TTC549 (cell line): ENCODE measurements around the gene APOB.

Experiments
- FAIRE-seq: peaks from 2 replicates; lab custom pipeline; 2012; peaks lifted over from hg19 to GRCh38; lab: Jason Lieb, UNC

Gene APOB

GRCh38 chr2:21004181-21004572 is 39.7 kb downstream of the APOB start:
- FAIRE-seq, result no peak

DNA sequence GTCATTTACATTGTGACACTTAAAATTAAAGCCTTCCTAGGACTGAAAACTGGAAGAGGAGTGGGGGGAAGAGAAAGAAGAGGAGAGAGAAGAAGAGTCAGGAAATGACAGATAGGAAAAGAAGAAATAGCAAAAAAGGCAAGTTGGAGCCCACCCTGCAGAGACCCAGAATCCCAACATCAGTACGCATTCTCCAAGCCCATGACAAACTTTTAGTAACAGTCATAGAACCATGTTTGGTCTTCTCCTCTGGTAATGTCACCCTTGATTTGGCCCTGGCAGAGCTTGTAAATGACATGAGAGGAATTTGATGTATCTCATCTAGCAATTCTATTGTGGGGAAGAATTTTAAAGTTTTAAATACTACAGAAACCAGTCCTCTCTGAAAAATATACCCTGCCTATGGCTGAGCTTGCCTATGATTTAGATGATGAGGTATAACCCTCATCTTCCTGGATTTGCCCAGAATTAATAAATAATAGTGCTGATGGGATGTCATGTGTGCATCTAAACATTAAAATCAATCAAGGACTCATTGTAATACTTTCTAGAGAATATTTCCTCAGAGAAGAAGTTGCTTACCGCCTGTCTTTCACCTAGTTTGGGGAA is 40.2 kb downstream of the APOB start:
- no peak for FAIRE-seq

GRCh38 chr2:21002814-21003192 is 41.1 kb downstream of the APOB start:
- no peak for FAIRE-seq

GRCh38 chr2:21001988-21002813 is 41.7 kb downstream of the APOB start:
- no peak for FAIRE-seq

DNA sequence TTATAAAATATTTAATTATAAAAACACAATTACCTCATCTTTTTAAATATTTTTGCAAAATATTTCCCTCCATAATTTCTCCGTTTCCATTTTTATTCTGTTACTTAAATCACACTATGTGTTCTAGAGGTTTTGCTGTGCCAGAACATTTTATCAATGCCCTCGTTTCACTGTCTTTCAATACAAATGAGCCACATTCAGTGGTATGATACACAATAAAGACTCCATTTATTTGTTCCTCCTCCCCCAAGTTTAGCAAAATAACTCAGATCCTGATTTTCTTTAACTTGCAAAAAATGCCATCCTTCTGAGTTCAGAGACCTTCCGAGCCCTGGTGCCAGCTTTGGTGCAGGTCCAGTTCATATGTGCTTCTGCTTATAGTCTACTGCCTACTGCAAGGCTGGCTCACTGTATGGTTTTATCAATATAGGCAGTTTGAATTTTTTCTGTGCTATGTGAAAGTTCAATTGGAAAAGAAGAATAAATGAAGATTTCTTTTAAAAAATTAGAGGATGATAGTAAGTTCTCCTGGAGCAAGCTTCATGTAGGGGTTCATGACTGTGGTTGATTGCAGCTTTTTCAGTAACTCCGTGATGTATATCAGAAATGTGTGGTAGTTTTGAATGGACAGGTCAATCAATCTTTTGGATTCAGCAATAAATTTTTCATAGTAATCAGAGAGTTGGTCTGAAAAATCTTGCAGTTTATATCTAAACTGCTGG is 42.5 kb downstream of the APOB start:
- FAIRE-seq, result no peak

DNA sequence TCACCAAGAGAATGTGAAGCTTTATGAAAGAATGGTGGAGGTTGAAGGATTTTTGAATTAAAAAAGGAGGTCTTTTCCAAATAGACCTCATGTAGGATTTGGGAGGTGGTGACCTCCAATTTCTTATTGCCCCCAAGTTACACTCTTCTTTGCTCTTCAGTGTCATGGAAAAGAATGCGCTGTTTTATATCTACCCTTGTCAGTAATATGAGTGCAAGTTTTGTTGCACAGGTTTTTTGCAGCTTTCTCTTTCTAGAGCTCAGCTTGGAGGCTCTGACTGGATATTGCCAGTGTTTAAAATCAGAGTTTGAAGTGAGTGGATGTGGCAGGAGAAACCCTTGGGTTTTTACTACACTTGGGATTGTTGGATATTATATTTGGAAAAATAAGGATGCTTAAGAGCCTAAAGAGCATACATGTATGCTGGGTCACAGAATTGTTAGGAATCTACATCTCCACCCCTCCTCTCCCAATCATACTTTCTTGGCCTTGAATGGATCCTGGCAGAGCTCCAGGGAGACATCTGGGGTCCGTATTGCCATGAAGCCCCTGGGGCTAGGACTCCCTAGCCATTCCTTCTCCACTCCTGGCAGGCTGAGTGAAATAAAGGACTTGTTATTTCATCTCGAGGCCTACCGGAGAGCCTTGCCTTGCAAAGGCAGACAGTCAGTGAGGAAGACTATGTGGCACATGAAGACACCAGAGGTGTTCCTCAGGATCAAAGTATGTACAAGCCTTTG is 43.8 kb downstream of the APOB start:
- FAIRE-seq, result no peak

GRCh38 chr2:20998972-20999905 is 44.6 kb downstream of the APOB start:
- FAIRE-seq, result no peak

- no peak for FAIRE-seq
Observed at GRCh38 chr2:20997953-20998722, 45.7 kb downstream of the APOB start.

DNA sequence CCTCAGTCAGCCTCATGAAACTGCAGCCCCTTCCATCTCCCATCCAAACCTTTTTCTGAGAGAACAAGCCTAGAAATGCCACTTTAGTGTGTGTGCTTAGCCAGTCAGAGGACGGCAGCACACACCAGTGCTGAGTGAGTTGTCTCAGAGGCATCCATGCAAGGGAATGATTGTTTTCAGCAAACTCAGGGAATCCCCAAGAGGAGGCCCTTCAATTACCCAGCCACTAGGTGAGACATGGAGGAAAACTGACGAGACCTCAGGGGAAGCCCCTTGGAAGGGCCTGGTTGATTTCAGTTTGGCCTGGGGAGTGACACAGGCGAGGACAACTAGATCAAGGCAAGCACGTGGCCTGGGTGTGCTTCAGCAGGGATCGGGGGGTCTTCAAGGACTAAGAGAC is 49.7 kb downstream of the APOB start:
- FAIRE-seq, result no peak

DNA sequence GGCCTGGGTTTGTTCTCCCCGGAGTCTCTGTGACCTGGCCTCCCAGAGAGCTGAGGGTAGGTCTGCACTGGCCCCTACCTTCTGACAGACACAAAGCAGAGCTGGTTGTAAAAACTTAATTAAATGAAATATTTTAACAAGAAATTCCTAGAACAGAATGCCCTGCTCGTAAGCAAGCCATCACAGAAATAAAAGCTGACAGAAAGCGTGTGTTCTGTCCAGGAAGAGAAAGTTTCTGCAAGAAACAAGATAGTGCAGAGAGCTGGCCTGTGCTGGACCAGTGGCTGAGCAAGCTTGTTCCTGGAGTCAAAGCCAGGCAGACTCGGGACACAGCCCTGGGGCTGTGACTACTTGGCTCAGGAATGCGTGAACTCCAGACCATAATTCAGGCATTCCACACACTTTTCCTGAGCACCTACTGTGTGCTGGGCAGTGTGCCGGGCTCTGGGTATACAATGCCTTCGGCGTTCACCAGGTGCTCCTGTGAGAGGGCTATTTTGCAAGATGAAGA is 51.6 kb downstream of the APOB start:
- no peak for FAIRE-seq

DNA sequence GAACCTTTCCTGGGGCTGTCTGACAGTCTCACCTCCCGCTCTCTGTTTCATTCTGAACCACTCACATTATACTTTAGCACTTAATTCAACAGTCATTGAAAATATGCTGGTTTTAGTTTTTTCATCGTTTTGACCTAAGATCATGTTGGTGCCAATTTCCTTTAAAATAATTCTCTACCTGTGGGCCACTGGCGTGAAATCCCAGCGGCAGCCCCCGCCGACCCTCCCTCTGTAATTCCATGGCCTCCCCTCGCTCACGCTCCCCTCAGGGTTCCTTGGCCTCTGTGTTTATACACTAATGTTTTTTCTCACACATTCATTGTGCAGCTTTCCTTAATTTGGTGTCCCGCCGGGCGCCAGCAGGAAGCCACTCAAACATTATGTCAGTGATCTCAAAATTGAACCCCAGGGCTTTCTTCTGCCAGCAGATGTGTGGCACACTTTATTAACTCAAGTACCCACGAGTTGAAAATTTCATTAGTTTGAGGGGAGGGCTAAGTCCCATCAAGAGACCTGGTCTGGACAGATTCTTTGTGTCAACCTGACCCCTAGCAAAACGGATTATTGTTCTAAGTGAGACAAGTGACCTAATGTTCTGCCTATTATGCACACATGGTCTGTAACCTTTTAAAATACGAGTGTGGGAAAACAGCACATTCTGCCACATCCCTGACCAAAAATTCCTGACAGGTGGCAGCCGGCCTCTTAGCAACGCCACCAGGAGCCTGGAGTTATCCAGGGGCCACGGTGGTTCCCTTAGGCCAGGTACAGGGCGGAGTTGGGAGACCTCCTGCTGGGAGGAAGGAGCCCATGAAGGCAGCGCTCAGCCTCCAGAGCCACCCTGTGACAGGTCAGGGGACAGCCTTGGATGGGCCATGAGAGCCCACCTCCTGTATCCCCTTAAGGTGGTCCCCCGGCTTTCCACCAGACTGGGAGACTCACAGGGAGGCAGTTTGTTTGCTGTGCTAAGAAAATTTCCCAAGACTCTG is 53.1 kb downstream of the APOB start:
- FAIRE-seq, result no peak

DNA sequence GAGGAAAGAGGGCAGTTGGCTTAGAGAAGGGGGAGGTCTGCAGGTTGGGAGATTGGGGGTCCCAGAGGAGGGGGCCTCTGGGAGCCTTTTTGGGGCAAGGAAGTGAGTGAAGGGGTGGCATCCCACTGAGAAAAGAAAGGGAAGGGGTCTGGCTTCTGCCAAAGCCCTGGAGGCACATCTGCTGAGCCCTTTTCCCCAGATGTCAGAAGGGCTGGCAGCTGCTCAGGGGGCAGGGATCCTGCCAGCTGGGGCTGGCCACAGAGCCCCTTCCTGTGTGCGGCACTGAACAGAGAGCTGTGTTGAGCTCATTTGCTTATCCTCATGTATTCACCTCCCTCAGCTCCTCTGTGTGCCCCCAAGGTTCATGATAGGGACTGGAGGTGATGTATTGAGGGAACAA is 54.5 kb downstream of the APOB start:
- FAIRE-seq, result no peak

- no peak for FAIRE-seq
Observed at GRCh38 chr2:20988905-20989304, 55.0 kb downstream of the APOB start.

- no peak for FAIRE-seq
Observed at GRCh38 chr2:20986024-20986939, 57.6 kb downstream of the APOB start.

DNA sequence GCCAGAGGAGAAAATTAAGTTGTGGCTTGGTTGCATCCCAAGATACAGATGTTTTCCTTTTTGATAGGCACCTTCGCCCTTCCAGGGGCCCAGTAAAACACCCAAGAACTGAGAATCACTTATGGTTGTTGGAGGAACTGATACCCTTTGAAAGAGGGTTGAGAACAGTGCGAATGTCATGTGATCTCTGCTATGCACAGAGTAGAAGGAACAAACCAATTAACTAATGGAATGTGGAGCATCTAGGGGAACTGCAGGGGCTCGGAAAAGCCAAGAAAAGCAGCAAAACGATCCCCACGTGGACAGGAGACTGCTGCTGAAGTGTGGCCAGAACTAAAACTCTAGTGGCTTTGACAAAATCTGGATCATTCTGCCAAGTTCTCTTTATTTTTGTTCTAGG is 58.8 kb downstream of the APOB start:
- FAIRE-seq, result no peak

DNA sequence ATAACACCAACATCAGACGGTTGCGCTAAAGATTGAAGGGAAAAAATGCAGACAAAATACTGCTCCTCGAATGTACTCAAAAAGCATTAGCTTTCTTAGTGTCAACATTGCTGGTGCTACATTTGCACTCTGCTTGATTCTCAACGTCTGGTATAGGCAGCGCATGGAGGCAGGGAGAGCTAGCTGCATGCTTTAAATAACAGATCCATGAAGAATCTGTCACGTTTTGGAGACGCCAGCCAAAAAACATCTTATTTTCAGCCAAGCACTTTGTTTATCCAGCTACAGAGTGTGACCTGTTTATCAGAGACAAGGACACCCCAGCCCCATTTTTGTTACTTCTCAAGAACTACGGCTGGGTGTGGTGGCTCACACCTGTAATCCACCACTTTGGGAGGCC is 59.5 kb downstream of the APOB start:
- FAIRE-seq, result no peak

DNA sequence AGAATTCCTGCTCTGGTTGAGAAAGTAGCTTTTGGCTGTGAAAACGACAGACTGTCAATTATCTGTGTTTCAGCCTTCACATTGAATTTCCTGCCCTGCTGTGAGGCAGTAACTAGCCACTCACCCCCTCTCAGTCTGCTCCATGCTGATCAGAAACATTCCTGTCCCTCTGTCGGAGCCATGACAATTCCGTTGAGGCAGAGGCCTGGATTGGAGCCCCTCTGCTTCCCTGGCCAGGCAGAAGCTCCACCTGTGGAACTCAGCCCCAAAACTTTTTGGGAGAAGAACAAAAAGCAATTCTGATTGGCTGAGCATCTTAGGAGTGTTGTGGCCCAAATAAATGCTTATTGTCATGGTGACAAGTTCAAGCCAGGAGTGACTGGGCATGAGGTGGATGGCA is 60.0 kb downstream of the APOB start:
- FAIRE-seq, result no peak

GRCh38 chr2:20982861-20983260 is 61.0 kb downstream of the APOB start:
- FAIRE-seq, result no peak
